HL-60 (cell line): ENCODE measurements around the gene SCFD1.

ENCODE experiments used
- DNase-seq, 2 experiments: peaks; one replicate each; pipeline ENCODE4 v3.0.0-alpha.2; 2010 to 2020; ENCODE audit warnings: low read depth in 1 of 2, low spot score in 1 of 2
- H3K27ac ChIP-seq: fragments of 250-450 bp; sonication (Bioruptor Pico); replicated peaks from 2 replicates; pipeline ENCODE4 v1.5.1; 2020; ENCODE audit warnings: mild to moderate bottlenecking, moderate library complexity
- H3K27me3 ChIP-seq: fragments of 250-450 bp; sonication (Bioruptor Pico); 2 replicates; pipeline ENCODE4 v1.5.1; 2021; ENCODE audit warnings: mild to moderate bottlenecking, moderate library complexity; ENCODE audit not compliant: insufficient read depth, poor library complexity, severe bottlenecking
- H3K4me3 ChIP-seq: replicated peaks from 2 replicates; pipeline ENCODE4 v1.5.1; 2011; ENCODE audit warnings: mild to moderate bottlenecking, control low read depth, low read length; ENCODE audit not compliant: insufficient read depth
- CTCF ChIP-seq: IDR thresholded peaks from one replicate; pipeline ENCODE4 v1.5.1; 2011; ENCODE audit warnings: low read length, control low read depth, inconsistent platforms; ENCODE audit not compliant: insufficient read depth
- GABPA ChIP-seq: IDR thresholded peaks from 2 replicates; pipeline ENCODE4 v1.6.1; 2012; ENCODE audit warnings: low read depth
- POLR2AphosphoS5 ChIP-seq: IDR thresholded peaks from 2 replicates; pipeline ENCODE4 v1.6.1; 2012; ENCODE audit warnings: low read depth
- REST ChIP-seq: IDR thresholded peaks from 2 replicates; pipeline ENCODE4 v1.6.1; 2012; ENCODE audit warnings: low read depth; ENCODE audit not compliant: insufficient replicate concordance
- SPI1 ChIP-seq: IDR thresholded peaks from 2 replicates; pipeline ENCODE4 v1.6.1; 2012; ENCODE audit warnings: low read depth, mild to moderate bottlenecking, borderline replicate concordance

The SCFD1 gene

GRCh38 chr14:30582376-30582775 lies 39.7 kb upstream of the SCFD1 start:
- TF ChIP-seq CTCF (no peak), REST (no peak), POLR2AphosphoS5 (no peak), GABPA (no peak), SPI1 (no peak)
- H3K4me3 ChIP-seq = no peak overlapping the region
- DNase-seq = no peak
- H3K27ac ChIP-seq = no peak overlapping the region
- H3K27me3 ChIP-seq = no peaks in the 10 kb centered on the region

GRCh38 chr14:30584058-30584630 lies 38.0 kb upstream of the SCFD1 start:
- TF ChIP-seq SPI1 (no peak), GABPA (no peak), POLR2AphosphoS5 (no peak), CTCF (no peak), REST (no peak)
- no peak overlapping the region for H3K4me3 ChIP-seq
- no peak overlapping the region for H3K27ac ChIP-seq
- DNase-seq = no peak
- H3K27me3 ChIP-seq = no peaks in the 10 kb centered on the region

- no peak overlapping the region for H3K4me3 ChIP-seq
- TF ChIP-seq SPI1 = no peak
- TF ChIP-seq REST = no peak
- TF ChIP-seq POLR2AphosphoS5 = no peak
- no peak for TF ChIP-seq GABPA
- TF ChIP-seq CTCF = no peak
These were observed 36.9 kb upstream of the SCFD1 start for GRCh38 chr14:30585204-30585603.

More at GRCh38 chr14:30585204-30585603, 36.9 kb upstream of the SCFD1 start:
- no peaks in the 10 kb centered on the region for H3K27me3 ChIP-seq
- no peak overlapping the region for H3K27ac ChIP-seq
- no peak for DNase-seq
